Measurements from ENCODE around the gene UBN2. TPM values are rescaled to one million over a fixed set of nuclear protein-coding genes. Genes with fewer than 3 reads are reported as not detected.

UBN2 gene
- total RNA-seq, 1 experiment from 2014 or later: 39.0 TPM

- DNase-seq (ENCODE audit: low spot score) (no peak), ATAC-seq (no peak)
- H3K9me3 Mint-ChIP-seq: no peaks in the 10 kb centered on the region
- H3K4me3 Mint-ChIP-seq: no peak overlapping the region
- ChIA-PET POLR2A (no interaction called here), CTCF (no interaction called here)
- no peak overlapping the region for H3K27ac Mint-ChIP-seq
- no peak for TF ChIP-seq TEAD4 (CRISPR knock-in tag; IDR thresholded peaks at IDR 0.05)
- H3K36me3 Mint-ChIP-seq: peaks cover 49% of the 10 kb centered on the region
- H3K4me1 Mint-ChIP-seq: no peaks in the 10 kb centered on the region
- H3K27me3 Mint-ChIP-seq (ENCODE audit: low read depth): no peaks in the 10 kb centered on the region
Observed at GRCh38 chr7:139252451-139252850, 21.4 kb downstream of the UBN2 start.

DNA sequence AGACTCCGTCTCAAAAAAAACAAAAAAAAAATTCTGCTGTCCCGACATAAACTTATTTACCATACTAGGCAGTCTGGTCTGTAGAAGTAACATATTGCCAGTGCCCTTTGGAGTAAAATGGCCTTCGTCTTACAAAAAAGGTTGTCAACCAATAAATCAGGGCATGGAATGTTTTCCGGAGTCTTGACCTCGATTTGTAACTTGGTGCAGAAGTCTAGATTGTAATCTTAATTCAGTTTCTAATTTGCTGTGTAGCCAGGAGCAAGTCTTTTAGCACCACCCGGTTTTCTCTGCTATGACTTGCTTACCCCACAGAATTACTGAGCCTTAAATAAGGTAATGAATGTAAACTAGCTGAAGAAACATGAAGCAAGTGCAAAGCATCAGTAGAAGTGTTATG, 23.2 kb downstream of the UBN2 start:
- ATAC-seq: no peak
- TF ChIP-seq ATF6 (CRISPR knock-in tag; IDR thresholded peaks at IDR 0.05): no peak
- CTCF ChIA-PET: no interaction called here

DNA sequence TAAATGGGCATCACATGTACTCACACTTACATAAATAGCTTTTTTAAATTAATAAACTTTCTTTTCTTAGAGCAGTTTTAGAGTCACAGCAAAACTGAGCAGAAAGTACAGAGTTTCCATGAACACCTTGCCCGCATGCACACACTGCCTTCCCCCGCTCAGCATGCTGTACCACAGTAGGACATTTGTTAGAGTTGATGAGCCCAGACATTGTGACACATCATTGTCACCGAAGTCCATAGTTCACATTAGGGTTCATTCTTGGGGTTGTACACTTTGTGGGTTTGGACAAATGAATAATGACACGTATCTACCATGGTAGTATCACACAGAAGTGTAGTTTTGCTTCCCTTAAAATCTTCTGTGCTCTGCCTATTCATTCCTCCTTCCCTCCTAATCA, 23.7 kb downstream of the UBN2 start:
- TF ChIP-seq NFE2L1 (CRISPR knock-in tag; IDR thresholded peaks at IDR 0.05): no peak
- TF ChIP-seq PREB (CRISPR knock-in tag; IDR thresholded peaks at IDR 0.05; ENCODE audit: borderline replicate concordance): no peak
- no peak for TF ChIP-seq TEAD4 (CRISPR knock-in tag; IDR thresholded peaks at IDR 0.05)
- no peak for TF ChIP-seq JUN (CRISPR knock-in tag; IDR thresholded peaks at IDR 0.05)
- TF ChIP-seq MYBL2 (CRISPR knock-in tag; IDR thresholded peaks at IDR 0.05): no peak
- TF ChIP-seq CREM (CRISPR knock-in tag; IDR thresholded peaks at IDR 0.05): no peak
- TF ChIP-seq ZNF138 (CRISPR knock-in tag; conservative IDR thresholded peaks at IDR 0.05): no peak
- H3K27ac Mint-ChIP-seq: no peak overlapping the region; the same call in 1 of the 2 replicates
- no peak for DNase-seq (ENCODE audit: low spot score)
- no peaks in the 10 kb centered on the region for H3K9me3 Mint-ChIP-seq
- no peaks in the 10 kb centered on the region for H3K27me3 Mint-ChIP-seq (ENCODE audit: low read depth)
- H3K4me3 Mint-ChIP-seq: no peak overlapping the region
- no peaks in the 10 kb centered on the region for H3K4me1 Mint-ChIP-seq
- POLR2A ChIA-PET: no interaction called here
- H3K36me3 Mint-ChIP-seq: peaks cover 48% of the 10 kb centered on the region
- CTCF ChIA-PET: no interaction called here
- ATAC-seq: no peak

More for the DNA sequence above, 23.2 kb downstream of the UBN2 start:
- no peak for DNase-seq (ENCODE audit: low spot score)
- peaks cover 47% of the 10 kb centered on the region for H3K36me3 Mint-ChIP-seq
- H3K27me3 Mint-ChIP-seq (ENCODE audit: low read depth): no peaks in the 10 kb centered on the region
- H3K27ac Mint-ChIP-seq: no peak overlapping the region
- no peaks in the 10 kb centered on the region for H3K9me3 Mint-ChIP-seq
- no peaks in the 10 kb centered on the region for H3K4me1 Mint-ChIP-seq
- H3K4me3 Mint-ChIP-seq: no peak overlapping the region
- POLR2A ChIA-PET: no interaction called here

DNA sequence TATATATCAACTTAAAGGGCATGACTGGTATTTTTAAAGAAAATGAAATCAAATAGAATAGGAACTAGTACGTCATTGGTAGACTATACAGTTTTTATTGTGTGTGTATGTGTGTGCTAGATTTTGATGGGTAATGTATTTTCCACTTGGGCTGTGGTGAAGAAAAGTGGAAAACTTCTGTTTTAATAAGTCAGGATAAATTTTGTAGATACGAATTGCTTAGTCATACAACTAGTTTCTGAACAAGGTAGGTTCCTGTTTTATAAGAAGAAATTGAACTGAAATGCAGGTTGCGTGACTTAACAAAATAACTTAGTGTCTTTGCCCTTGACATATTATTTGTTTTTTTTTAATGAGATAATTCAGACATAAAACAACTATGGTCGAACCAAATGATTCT, 24.3 kb downstream of the UBN2 start:
- no peak for DNase-seq (ENCODE audit: low spot score)
- H3K27me3 Mint-ChIP-seq (ENCODE audit: low read depth): no peaks in the 10 kb centered on the region
- H3K9me3 Mint-ChIP-seq: no peaks in the 10 kb centered on the region
- TF ChIP-seq, protein P1, sequence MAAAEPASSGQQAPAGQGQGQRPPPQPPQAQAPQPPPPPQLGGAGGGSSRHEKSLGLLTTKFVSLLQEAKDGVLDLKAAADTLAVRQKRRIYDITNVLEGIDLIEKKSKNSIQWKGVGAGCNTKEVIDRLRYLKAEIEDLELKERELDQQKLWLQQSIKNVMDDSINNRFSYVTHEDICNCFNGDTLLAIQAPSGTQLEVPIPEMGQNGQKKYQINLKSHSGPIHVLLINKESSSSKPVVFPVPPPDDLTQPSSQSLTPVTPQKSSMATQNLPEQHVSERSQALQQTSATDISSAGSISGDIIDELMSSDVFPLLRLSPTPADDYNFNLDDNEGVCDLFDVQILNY (CRISPR knock-in tag; IDR thresholded peaks at IDR 0.05): no peak
- TF ChIP-seq PREB (CRISPR knock-in tag; IDR thresholded peaks at IDR 0.05; ENCODE audit: borderline replicate concordance): no peak
- no peak for TF ChIP-seq SMAD4 (CRISPR knock-in tag; IDR thresholded peaks at IDR 0.05)
- no peak for TF ChIP-seq ATF6 (CRISPR knock-in tag; IDR thresholded peaks at IDR 0.05)
- TF ChIP-seq GABPB1 (CRISPR knock-in tag; IDR thresholded peaks at IDR 0.05): no peak
- TF ChIP-seq ZNF121 (CRISPR knock-in tag; IDR thresholded peaks at IDR 0.05): no peak
- TF ChIP-seq NFATC4 (CRISPR knock-in tag; IDR thresholded peaks at IDR 0.05): no peak
- TF ChIP-seq ARID4B (CRISPR knock-in tag; IDR thresholded peaks at IDR 0.05; ENCODE audit: borderline replicate concordance): no peak
- TF ChIP-seq ETV6 (CRISPR knock-in tag; IDR thresholded peaks at IDR 0.05): no peak
- TF ChIP-seq ZNF416 (CRISPR knock-in tag; IDR thresholded peaks at IDR 0.05): no peak
- TF ChIP-seq ZNF317 (CRISPR knock-in tag; IDR thresholded peaks at IDR 0.05; ENCODE audit: borderline replicate concordance, low read depth): no peak
- no peak for TF ChIP-seq ZBTB21 (CRISPR knock-in tag; IDR thresholded peaks at IDR 0.05; ENCODE audit: borderline replicate concordance)
- H3K4me3 Mint-ChIP-seq: no peak overlapping the region
- H3K4me1 Mint-ChIP-seq: no peaks in the 10 kb centered on the region
- peak overlapping the region; percentile 17; the same call in 1 of the 2 replicates for H3K27ac Mint-ChIP-seq
- CTCF ChIA-PET: no interaction called here
- no peak for ATAC-seq
- POLR2A ChIA-PET: no interaction called here
- H3K36me3 Mint-ChIP-seq: peaks cover 46% of the 10 kb centered on the region
